Epithelial cell of esophagus (primary cell): ENCODE data around the gene ADAMTS14.
"Not testable (repeated sequence)": the region's sequence is repeated elsewhere in the genome, so short reads cannot be mapped to it uniquely, and the experiment has no call there.

Source experiments
- DNase-seq: peaks from one replicate; pipeline ENCODE4 v3.0.0; 2010; ENCODE audit warnings: low read depth
- H3K4me3 ChIP-seq: 2 replicates; pipeline ENCODE4 v1.5.1; 2011; ENCODE audit warnings: mild to moderate bottlenecking, low read length, control low read depth
- CTCF ChIP-seq: IDR thresholded peaks from 2 replicates; pipeline ENCODE4 v1.5.1; 2011; ENCODE audit warnings: low read depth, mild to moderate bottlenecking, low read length, control low read depth, inconsistent platforms; ENCODE audit not compliant: insufficient read depth; ENCODE audit errors: missing control alignments

ADAMTS14 gene

GRCh38 chr10:70634011-70634410, 38.3 kb upstream of the ADAMTS14 start:
- no peak for TF ChIP-seq CTCF
- no peak overlapping the region for H3K4me3 ChIP-seq
- DNase-seq = peak; percentile 76

- DNase-seq = peak; percentile 45
- H3K4me3 ChIP-seq = not testable (repeated sequence)
Measured at GRCh38 chr10:70634515-70634914, 37.8 kb upstream of the ADAMTS14 start.

GRCh38 chr10:70639640-70640383, 32.5 kb upstream of the ADAMTS14 start:
- DNase-seq, H3K4me3 ChIP-seq: not testable (repeated sequence)

DNA sequence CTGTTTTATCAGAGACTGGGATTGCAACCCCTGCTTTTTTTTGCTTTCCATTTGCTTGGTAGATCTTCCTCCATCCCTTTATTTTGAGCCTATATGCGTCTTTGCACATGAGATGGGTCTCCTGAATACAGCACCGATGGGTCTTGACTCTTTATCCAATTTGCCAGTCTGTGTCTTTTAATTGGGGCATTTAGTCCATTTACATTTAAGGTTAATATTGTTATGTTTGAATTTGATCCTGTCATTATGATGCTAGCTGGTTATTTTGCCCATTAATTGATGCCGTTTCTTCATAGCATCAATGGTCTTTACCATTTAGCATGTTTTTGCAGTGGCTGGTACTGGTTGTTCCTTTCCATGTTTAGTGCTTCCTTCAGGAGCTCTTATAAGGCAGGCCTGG, 29.0 kb upstream of the ADAMTS14 start:
- not testable (repeated sequence) for DNase-seq, H3K4me3 ChIP-seq

DNA sequence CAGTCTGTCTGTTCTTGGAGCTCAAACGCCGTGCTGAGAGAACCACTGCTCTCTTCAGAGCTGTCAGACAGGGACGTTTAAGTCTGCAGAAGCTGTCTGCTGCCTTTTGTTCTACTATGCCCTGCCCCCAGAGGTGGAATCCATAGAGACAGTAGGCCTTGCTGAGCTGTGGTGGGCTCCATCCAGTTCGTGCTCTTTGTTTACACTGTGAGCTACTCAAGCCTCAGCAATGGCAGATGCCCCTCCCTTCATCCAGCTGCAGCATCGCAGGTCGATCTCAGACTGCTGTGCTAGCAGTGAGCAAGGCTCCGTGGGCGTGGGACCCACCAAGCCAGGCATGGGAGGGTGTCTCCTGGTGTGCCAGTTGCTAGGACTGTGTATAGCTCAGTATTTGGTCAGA, 27.3 kb upstream of the ADAMTS14 start:
- H3K4me3 ChIP-seq = not testable (repeated sequence)

GRCh38 chr10:70647086-70647485, 25.2 kb upstream of the ADAMTS14 start:
- DNase-seq = peak; percentile 14
- H3K4me3 ChIP-seq = no peak overlapping the region
- TF ChIP-seq CTCF = no peak

More for the DNA sequence above, 27.3 kb upstream of the ADAMTS14 start:
- DNase-seq = not testable (repeated sequence)

GRCh38 chr10:70648427-70648826, 23.9 kb upstream of the ADAMTS14 start:
- TF ChIP-seq CTCF = no peak

DNA sequence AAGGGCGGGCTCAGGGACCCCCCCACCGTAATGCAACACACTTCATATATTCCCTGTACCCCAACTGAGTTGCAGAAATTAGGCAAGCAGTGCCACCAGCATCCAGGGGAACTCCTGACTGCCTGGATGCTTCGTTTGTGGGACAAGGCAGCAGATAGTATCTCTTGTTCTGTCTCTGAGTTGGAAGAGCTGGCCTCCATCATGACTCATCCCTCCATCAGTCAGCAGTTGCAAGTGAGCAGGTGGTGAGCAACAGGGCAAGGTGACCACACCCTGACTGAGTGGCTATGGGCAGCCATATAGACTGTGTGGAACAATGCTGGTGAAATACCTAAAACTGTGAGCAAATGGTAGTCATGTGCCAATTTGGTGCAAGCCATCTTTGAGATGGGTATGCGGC, 22.8 kb upstream of the ADAMTS14 start:
- no peak overlapping the region for H3K4me3 ChIP-seq
- DNase-seq = peak; percentile 95
- TF ChIP-seq CTCF = no peak

More at GRCh38 chr10:70648427-70648826, 23.9 kb upstream of the ADAMTS14 start:
- no peak for DNase-seq
- no peak overlapping the region for H3K4me3 ChIP-seq

GRCh38 chr10:70650104-70650503, 22.2 kb upstream of the ADAMTS14 start:
- H3K4me3 ChIP-seq = no peak overlapping the region
- DNase-seq = no peak
- no peak for TF ChIP-seq CTCF
